ENCODE data around the gene MT1F.
"Not testable (repeated sequence)": the region's sequence is repeated elsewhere in the genome, so short reads cannot be mapped to it uniquely, and the experiment has no call there.

The MT1F gene

DNA sequence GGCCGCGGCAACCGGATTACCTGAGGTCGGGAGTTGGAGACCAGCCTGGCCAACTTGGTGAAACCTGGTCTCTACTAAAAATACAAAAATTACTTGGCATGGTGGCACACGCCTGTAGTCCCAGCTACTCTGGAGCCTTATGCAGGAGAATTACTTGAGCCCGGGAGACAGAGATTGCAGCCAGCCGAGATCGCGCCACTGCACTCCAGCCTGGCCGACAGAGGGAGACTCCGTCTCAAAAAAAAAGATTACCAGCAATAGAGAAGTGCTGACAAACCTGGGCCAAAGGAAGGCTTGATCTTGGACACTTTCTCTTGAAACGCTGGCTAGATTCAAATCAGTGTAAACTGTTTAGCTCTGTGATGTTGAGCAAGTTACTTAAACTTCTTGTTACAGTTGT, 16.2 kb downstream of the MT1F start:
- DNase-seq, result no peak

- not testable (repeated sequence) for DNase-seq
Observed at GRCh38 chr16:56674570-56674969, 16.8 kb downstream of the MT1F start.

DNA sequence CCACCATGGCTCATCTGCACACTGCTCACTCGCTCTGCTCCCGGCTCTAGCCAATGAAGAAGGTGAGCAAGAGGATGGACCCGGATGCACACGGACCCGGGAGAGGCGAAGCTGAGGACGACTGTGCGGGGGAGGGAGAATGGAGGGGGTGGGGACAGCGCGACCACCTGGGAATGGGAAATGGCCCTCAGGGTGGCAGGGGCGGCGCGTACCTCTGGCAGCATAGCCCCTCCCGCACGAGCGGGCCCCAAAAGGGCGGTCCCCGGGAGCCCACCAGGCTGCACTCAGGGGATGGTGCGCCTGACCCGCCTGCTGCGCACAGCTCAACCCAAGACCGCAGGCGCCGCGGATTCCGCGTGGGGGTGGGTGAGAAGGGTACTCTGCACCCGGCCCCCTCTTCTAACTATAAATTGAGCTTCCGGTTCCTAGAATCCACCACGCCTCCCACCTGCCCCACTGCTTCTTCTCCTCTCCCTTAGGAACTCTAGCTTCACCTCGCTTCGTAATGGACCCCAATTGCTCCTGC, 18.0 kb downstream of the MT1F start:
- DNase-seq, result peak; percentile 63

GRCh38 chr16:56677474-56677873, 19.7 kb downstream of the MT1F start:
- DNase-seq, result no peak

- no peak for DNase-seq
Observed at GRCh38 chr16:56679078-56679730, 21.4 kb downstream of the MT1F start.

DNA sequence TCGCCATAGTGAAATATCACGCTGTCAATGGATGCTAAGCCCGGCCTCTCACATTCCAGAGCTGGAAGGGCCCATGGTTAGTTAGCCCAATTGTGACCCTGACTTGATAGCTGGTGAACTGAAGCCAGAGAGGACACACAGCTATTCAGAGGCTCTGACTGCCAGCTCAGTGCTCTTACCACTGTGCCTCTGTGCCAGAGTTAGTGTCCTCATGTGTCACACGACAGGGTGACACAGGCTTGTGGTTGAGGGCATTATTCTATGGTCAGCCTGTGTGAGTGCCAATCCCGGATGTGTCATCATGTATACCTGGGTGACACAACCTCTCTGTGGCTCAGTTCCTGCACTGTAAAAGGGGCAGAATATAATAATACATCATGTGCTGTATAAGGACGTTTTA, 22.1 kb downstream of the MT1F start:
- DNase-seq, result no peak

GRCh38 chr16:56681939-56682702, 24.4 kb downstream of the MT1F start, which contains the start of gene MT1X:
Gene MT1X (plus strand): TSS chr16:56682470. CDS start chr16:56682541, 71 bp downstream.
- DNase-seq, result peak; percentile 78

DNA sequence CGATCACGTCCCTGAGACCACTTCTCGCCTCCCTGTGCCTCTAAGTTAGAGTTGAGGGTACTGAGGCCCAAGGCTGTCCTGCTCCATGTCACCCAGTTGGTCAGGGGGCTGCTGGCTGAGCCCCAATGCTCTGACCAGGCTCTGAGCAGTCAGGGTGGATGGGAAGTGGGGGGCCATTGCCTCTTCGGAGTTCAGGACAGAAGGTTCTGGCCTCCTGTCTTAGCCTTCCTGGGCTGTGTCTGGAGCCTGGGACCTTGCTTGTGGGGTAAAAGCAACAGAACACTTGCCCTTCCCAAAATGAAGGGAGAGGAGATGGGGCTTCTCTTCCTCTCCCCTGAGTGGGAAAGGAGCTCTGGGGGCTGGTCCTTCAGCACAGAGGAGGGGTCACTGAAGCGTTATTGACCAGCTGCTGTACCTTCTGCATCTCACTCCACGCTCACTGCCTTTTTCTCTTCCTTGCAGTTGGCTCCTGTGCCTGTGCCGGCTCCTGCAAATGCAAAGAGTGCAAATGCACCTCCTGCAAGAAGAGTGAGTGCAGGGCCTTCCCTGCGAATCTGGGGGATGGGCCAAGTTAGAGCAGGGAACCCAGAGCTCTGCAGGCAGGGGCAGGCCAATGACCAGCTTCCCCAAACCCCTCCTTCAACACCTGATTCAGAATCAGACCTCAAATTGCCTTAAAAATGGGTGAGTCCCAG, 25.1 kb downstream of the MT1F start:
- no peak for DNase-seq

GRCh38 chr16:56683424-56684172, 25.8 kb downstream of the MT1F start:
- no peak for DNase-seq

- DNase-seq, result no peak
Observed at GRCh38 chr16:56684256-56684925, 26.6 kb downstream of the MT1F start.

DNA sequence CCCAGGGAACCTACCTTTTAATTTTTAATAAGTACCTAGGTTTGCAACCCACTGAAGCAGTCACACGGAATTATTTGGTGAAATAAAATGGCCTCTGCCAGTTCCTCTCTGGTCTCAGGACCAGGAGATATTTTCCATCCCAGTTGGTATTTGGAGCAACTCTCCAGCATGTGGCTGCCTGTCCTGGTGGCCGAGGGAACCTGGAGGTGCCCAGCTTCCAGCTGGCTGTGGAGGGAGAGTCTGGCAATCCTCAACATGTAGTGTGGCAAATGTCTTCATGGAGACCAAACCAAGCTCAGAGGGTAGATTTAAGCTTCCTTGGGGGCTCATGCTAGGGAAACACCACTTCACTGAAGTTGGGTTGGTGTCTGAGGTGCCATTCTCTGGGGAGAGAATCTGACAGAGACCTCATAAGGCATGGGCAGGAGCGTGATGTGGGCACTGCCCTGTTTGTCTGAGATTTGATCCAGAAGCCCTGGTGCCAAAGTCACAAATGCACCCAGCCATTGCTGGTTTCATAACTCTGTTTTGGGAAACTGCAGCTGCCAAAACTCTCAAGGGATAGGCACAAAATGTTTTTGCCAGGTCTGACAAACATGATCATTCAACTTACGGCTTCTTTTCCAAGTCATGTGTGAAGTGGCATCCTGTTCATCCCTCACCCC, 27.3 kb downstream of the MT1F start:
- DNase-seq, result no peak

DNA sequence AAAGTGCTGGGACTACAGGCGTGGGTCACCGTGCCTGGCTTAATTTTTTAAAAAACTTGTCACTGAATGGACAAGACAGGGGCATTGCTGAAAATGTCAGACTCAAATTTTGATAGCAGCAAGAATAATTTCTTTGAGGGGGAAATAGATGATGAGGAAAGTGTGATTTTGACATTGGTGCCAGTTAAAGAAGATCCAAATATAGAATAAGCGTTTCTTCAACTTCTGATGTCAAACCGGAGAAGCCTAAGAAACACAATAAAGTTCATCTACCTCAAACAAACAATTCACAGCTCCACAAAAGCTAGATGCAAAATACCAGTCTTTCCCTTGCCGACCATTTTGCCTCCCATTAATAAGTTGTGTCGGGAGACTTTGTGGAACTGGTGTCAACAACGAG, 29.0 kb downstream of the MT1F start:
- no peak for DNase-seq

DNA sequence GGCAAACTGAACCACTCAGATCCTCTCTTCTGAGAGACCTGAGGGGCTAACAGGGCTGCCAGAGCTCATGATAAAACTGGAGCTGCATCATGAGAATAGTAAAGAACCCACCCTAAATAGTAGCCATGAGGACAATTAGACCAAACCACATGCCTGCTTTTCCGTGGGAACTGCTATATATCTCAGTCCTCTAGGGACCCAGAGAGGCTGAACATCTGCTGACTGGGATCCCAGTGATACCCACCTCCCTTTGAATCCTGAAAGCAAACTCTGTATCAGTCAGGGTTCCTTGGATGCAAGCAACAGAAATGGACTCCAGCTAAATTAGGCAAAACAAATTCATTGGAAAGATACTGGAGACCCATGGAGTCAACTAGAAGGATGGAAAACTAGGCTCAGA, 31.0 kb downstream of the MT1F start:
- no peak for DNase-seq

GRCh38 chr16:56689171-56689570, 31.4 kb downstream of the MT1F start:
- no peak for DNase-seq

DNA sequence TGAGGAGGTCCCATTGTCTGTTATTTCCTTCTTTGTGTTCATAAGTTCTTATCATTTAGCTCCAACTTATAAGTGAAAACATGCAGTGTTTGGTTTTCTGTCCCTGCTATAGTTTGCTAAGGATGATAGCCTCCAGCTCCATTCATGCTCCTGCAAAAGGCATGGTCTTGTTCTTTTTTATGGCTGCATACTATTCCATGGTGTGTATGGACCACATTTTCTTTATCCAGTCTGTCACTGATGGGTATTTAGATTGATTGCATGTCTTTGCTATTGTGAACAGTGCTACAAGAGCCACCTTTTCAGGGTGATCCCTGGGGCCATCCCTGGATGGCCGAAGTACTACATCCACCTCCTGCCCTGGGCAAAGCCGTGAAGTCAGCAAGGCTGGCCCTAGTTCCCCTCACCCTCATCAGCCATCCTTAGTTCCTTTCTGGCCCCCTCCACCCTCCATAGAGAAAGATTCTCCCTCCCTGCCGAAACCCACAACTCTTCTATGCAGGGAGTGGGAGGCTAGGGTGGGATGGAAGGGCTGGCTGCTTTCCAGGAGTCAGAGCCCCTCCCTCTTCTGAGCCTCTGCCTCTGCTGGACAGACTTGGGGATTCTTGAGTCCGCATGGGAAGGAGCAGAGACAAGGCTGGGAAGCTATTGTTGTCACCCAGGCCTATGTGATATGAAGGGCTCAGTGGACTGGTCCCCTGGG, 32.8 kb downstream of the MT1F start:
- DNase-seq, result no peak

GRCh38 chr16:56691885-56692284, 34.1 kb downstream of the MT1F start:
- no peak for DNase-seq

DNA sequence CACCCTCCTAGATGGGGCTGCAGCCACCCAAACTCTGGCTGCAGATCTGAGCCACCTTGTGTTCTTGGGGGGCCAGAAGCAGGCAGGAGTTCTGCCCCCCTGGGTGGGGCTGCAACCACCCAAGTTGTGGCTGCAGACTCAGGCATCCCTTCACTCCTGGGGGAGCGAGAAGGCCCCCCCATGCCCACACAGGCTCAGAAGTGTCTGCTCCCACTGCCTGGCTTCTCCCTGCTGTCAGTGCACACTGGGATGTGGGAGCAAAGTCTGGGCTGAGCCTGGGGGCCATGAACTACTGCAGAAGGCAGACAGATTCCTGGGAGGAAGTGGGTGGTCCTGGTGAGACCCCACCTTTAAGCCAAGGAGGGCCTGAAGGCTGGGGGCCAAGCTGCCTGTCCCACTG, 37.5 kb downstream of the MT1F start:
- no peak for DNase-seq

DNA sequence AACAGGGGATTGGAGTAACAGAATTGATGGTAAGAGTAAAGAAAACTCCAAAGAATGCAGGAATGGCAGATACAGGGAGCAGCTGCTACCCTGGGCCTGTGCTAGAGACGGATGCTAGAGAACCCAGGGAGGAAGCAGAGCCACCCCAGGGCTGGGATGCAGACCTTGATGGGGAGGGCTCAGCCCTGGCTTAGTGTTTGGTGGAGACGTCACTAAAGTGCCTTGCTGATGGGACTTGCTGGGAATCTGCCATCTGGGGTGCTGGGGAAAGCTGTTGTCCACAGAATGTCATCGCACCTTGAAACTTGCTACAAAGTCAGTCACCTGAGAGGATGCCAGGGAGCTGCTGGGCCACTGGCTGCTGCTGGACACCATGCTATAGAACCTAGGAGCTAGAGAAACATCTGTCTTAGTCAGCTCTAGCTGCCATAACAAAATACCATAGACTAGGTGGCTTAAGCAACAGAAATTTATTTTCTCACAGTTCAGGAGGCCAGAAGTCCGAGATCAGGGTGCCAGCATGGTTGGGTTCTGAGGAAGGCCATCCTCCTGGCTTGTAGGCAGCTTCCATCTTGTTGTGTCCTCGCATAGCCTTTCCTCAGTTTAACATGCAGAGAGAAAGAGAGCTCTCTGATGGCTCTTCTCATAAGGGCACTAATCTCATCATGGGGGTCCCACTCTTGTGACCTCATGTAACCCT, 39.8 kb downstream of the MT1F start:
- no peak for DNase-seq

- DNase-seq, result no peak
Observed at GRCh38 chr16:56700195-56700594, 42.4 kb downstream of the MT1F start.

DNA sequence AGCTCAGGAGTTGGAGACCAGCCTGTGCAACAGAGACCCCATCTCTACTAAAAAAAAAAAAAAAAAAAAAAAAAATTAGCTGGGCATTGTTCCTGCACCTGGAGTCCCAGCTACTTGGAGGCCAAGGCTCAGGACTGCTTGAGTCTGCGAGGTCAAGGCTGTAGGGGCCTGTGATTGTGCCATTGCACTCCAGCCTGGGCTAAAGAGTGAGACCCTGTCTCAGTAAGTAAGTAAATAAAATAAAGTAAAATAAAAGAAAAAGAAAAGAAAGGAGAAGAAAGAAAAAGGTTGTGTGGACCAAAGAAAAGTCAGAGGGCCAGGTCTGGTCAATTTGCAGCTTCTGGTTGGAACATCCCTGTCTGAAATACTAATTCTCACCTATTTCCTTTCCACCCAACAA, 42.9 kb downstream of the MT1F start:
- DNase-seq, result no peak

DNA sequence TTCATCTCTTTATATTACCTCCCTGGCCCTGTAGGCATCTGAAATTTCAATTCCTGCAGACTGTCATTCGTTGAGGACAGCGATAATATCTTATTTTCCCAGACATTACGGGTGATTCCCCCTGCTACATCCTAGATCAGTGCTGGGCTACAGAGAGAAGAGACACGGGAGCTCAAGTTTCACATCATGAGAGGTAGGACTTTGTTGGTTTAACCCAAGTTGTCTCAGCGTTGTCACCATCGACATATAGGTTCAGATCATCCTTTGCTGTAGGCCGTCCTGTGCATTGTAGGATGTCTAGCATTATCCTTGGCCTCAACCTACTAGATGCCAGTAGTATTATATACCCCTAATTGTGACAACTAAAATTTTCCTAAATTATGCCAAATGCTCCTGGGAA, 43.8 kb downstream of the MT1F start:
- DNase-seq, result no peak
